22Rv1 (cell line): Measurements from ENCODE around the gene SP1.
"Not testable (repeated sequence)": the region's sequence is repeated elsewhere in the genome, so short reads cannot be mapped to it uniquely, and the experiment has no call there.

Experiments used
- H3K27ac ChIP-seq: fragments of 450-650 bp; 2 replicates; pipeline ENCODE4 v1.5.1; 2017
- ZFX ChIP-seq: fragments of 450-650 bp; IDR thresholded peaks from 2 replicates; pipeline ENCODE4 v1.6.1; 2017; ENCODE audit warnings: antibody characterized with exemption, borderline replicate concordance
- TF ChIP-seq, protein P1 (sequence below): fragments of 450-650 bp; IDR thresholded peaks from 2 replicates; pipeline ENCODE4 v1.5.1; 2017; ENCODE audit warnings: mild to moderate bottlenecking

The SP1 gene

DNA sequence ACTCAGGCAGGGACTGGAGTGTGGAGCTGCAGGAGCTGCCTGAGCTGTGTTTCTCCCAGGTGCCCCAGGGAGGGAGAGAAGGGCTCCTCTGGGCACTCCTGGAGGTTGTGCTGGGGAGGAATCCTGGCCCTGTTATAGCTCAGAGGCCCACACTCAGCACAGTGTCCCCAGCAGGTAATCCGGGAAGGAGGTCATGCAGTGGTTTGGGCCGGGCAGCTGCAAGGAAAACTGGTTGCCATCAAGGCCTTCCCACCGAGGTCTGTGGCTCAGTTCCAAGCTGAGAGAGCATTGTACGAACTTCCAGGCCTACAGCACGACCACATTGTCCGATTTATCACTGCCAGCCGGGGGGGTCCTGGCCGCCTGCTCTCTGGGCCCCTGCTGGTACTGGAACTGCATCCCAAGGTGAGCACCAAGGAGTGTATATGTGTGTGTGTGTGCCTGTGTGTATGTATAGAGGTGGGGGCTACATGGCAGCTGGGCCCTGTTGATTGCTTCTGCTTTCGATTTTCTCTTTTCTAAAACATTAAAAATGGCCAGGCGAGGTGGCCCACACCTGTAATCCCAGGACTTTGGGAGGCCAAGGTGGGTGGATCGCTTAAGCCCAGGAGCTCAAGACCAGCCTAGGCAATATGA lies 45.7 kb downstream of the SP1 start:
- peak overlapping the region; percentile 75; the same call in 1 of the 2 replicates for H3K27ac ChIP-seq

DNA sequence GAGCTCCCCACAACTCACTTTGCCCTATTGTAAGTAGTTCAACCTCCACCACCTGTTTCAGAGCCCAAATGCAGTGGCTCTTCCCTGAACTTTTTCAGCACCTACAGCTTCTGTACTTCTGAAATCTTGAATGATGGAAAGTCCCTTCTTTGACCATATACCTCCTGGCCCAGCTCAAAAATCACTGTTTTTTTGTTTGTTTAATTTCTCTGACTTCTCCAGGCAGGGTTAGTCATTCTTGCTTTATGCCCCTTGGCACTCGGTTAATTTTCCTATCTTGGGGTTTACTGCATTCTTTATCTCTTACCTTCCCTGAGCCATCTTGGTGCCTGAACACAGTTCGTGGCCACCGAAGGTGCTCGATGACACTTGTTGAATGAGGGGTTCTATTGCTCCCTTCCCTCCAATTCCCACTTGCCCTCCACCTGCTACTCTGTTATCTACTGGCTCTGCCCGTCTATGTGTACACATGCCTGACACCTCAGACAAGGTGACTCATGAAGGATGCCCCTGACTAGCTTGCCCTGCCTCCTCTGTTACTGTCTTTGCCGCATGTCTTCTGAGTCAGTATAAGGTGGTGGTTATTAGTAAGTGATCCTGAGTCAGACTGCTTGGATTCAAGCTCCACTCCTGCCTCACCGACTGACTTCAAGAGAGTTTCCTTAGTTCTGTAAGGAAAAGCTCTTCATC lies 48.1 kb downstream of the SP1 start:
- H3K27ac ChIP-seq, result peak overlapping the region; percentile 75
- TF ChIP-seq, protein P1, sequence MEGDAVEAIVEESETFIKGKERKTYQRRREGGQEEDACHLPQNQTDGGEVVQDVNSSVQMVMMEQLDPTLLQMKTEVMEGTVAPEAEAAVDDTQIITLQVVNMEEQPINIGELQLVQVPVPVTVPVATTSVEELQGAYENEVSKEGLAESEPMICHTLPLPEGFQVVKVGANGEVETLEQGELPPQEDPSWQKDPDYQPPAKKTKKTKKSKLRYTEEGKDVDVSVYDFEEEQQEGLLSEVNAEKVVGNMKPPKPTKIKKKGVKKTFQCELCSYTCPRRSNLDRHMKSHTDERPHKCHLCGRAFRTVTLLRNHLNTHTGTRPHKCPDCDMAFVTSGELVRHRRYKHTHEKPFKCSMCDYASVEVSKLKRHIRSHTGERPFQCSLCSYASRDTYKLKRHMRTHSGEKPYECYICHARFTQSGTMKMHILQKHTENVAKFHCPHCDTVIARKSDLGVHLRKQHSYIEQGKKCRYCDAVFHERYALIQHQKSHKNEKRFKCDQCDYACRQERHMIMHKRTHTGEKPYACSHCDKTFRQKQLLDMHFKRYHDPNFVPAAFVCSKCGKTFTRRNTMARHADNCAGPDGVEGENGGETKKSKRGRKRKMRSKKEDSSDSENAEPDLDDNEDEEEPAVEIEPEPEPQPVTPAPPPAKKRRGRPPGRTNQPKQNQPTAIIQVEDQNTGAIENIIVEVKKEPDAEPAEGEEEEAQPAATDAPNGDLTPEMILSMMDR, result no peak
- no peak for TF ChIP-seq ZFX

More for the DNA sequence above, 45.7 kb downstream of the SP1 start:
- TF ChIP-seq ZFX, result no peak
- TF ChIP-seq, protein P1, result no peak

DNA sequence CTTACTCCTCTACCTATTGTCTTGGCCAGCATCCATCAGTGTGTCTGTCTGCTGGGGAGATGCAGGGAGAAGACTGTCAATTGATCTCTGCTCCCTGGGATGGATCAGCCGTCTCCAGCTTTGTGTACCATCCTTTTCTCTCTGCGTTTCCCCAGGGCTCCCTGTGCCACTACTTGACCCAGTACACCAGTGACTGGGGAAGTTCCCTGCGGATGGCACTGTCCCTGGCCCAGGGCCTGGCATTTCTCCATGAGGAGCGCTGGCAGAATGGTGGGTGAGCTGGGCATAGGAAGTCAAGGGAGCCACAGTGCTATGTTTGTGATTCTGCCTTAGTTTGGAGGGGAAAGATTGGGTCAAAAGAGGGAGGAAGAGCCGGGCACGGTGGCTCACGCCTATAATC lies 48.8 kb downstream of the SP1 start:
- H3K27ac ChIP-seq, result 0 out of 2 replicates have a peak overlapping the region, but pooled peaks have one; percentile 75
- TF ChIP-seq, protein P1, result no peak
- TF ChIP-seq ZFX, result no peak

DNA sequence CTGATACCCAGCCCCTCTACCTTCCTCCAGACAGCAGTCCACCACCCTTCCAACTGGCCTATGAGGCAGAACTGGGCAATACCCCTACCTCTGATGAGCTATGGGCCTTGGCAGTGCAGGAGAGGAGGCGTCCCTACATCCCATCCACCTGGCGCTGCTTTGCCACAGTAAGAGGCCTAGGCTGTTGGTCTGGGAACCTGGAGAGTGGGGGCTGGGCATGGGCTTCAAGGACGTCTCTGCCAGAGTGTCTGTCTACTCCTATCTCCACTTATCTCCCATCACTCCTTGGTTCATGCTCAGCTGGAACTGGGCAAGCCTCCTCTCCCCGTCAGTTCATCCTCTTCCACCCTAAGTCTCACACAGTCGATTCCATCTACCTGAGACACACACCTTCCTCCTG lies 50.1 kb downstream of the SP1 start:
- TF ChIP-seq, protein P1, result no peak
- no peak for TF ChIP-seq ZFX

DNA sequence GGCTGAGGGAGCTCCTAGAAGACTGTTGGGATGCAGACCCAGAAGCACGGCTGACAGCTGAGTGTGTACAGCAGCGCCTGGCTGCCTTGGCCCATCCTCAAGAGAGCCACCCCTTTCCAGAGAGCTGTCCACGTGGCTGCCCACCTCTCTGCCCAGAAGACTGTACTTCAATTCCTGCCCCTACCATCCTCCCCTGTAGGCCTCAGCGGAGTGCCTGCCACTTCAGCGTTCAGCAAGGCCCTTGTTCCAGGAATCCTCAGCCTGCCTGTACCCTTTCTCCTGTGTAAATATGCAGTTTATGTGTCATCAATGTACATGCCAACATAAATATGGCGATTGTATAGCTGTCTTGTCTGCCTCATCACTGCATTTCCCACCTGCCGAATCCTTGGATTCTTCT lies 51.2 kb downstream of the SP1 start:
- TF ChIP-seq, protein P1, result no peak
- no peak for TF ChIP-seq ZFX
- H3K27ac ChIP-seq, result 0 out of 2 replicates have a peak overlapping the region, but pooled peaks have one; percentile 4

More for the DNA sequence above, 50.1 kb downstream of the SP1 start:
- no peak overlapping the region for H3K27ac ChIP-seq

DNA sequence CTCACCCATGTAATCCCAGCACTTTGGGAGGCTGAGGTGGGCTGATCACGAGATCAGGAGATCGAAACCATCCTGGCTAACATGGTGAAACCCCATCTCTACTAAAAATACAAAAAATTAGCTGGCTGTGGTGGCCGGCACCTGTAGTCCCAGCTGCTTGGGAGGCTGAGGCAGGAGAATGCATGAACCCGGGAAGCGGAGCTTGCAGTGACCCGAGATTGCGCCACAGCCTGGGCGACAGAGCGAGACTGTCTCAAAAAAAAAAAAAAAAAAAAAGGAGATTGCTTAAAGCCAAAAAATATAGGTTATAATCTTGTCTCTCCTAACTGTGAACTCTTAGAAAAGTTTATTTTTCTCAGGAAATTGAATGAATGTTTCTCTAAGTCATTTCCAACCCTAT lies 55.4 kb downstream of the SP1 start:
- H3K27ac ChIP-seq, result not testable (repeated sequence)

DNA sequence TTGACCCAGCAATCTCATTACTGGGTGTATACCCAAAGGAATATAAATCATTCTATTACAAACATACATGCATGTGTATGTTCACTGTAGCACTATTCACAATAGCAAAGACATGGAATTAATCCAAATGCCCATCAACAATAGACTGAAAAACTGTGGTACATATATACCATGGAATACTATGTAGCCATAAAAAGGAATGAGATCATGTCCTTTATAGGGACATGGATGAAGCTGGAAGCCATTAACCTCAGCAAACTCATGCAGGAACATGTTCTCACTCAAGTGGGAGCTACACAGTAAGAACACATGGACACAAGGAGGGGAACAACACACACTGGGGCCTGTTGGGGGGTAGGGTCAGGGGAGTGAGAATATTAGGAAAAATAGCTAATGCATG lies 59.6 kb downstream of the SP1 start:
- H3K27ac ChIP-seq, result peak overlapping the region; percentile 100; the same call in 1 of the 2 replicates

DNA sequence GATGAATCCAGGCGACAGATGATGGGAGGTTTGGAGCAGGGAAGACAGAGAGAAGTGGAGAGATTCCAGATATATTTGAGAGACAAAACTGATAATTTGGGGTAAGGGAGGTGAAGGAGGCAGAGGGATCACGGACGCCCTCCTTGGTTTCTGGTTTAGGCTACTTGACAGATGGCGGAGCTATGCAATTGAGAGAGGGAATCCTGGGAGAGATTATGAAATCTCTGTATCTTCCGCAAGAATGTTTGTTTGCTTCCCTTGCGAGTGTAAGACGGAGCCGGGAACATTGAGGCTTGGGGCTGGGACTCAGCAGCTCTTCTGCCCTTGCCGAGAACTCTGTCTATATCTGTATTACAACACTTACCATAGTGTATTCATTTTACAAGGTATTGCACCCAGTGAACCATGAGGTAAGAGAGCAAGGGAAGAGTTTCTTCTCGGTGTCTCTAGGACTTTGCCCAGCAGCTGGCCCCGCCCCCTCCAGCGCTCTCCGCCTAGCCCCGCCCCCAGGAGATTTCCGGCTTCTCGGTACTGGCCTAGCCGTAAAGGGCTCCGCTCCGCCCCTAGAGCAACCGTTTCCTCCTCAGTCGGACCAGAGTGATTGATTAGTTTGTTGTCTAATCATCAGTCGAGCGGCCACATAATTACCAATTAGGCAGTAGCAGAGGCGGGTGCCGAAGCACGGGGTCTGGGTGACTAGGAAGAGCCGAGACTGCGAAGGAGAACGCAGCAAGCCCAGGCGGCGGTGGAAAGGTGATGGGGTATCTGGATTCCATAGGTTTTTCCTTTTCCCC lies 61.3 kb downstream of the SP1 start, which contains the start of gene PRR13:
Gene PRR13 (plus strand): TSS at position 695 of the 794 bp plus-strand sequence. CDS start 981 bp downstream, outside the sequence.
- H3K27ac ChIP-seq, result peak within 1 kb of the TSS; percentile 100
- no peak for TF ChIP-seq ZFX
- TF ChIP-seq, protein P1, result no peak; the same call in 1 of the 2 replicates
